Activated gamma-delta T cell (primary cell): ENCODE data around the gene MPL.
"Not testable (repeated sequence)": the region's sequence is repeated elsewhere in the genome, so short reads cannot be mapped to it uniquely, and the experiment has no call there.

ENCODE experiments used
- DNase-seq: peaks from one replicate; lab custom pipeline; 2025; lab: John Stamatoyannopoulos, UW

The MPL gene

GRCh38 chr1:43354936-43355335, 17.3 kb downstream of the MPL start:
- no peak for DNase-seq

GRCh38 chr1:43357251-43357650, 19.6 kb downstream of the MPL start:
- no peak for DNase-seq

GRCh38 chr1:43358121-43358745, 20.6 kb downstream of the MPL start:
- no peak for DNase-seq

- DNase-seq: peak; percentile 79
These were observed 21.4 kb downstream of the MPL start, which contains the start of gene CDC20 for GRCh38 chr1:43358746-43359693. CDC20 (plus strand) TSS chr1:43358981; CDS start chr1:43359216, 235 bp downstream.

GRCh38 chr1:43359696-43360095, 22.1 kb downstream of the MPL start:
- no peak for DNase-seq

GRCh38 chr1:43360616-43361015, 23.0 kb downstream of the MPL start:
- DNase-seq: no peak

- DNase-seq: no peak
These were observed 25.8 kb downstream of the MPL start for GRCh38 chr1:43363283-43363934.

- no peak for DNase-seq
These were observed 26.4 kb downstream of the MPL start for GRCh38 chr1:43363935-43364525.

GRCh38 chr1:43365678-43366077, 28.1 kb downstream of the MPL start:
- no peak for DNase-seq

- DNase-seq: no peak
These were observed 28.6 kb downstream of the MPL start for GRCh38 chr1:43366179-43366578.

- no peak for DNase-seq
These were observed 29.0 kb downstream of the MPL start for GRCh38 chr1:43366601-43367025.

- peak; percentile 24 for DNase-seq
These were observed 29.6 kb downstream of the MPL start for GRCh38 chr1:43367026-43367903.

GRCh38 chr1:43367904-43368645, 30.5 kb downstream of the MPL start, which contains the start of gene ELOVL1:
ELOVL1 (minus strand) TSS chr1:43368011; CDS start chr1:43365609, 2,402 bp downstream.
- DNase-seq: peak; percentile 80

GRCh38 chr1:43368646-43369020, 31.0 kb downstream of the MPL start:
- DNase-seq: no peak

GRCh38 chr1:43369779-43370178, 32.2 kb downstream of the MPL start:
- DNase-seq: not testable (repeated sequence)

- DNase-seq: no peak
These were observed 32.9 kb downstream of the MPL start for GRCh38 chr1:43370564-43370963.

- no peak for DNase-seq
These were observed 34.6 kb downstream of the MPL start for GRCh38 chr1:43372172-43372571.

GRCh38 chr1:43373066-43373940, 35.7 kb downstream of the MPL start:
- DNase-seq: no peak

- no peak for DNase-seq
These were observed 39.2 kb downstream of the MPL start for GRCh38 chr1:43376723-43377235.
